Mammary epithelial cell (primary cell): ENCODE results near the gene ZXDC.

Experiments used
- EZH2 ChIP-seq: IDR thresholded peaks from 2 replicates; pipeline ENCODE4 v1.6.1; 2012; ENCODE audit warnings: low read length, inconsistent platforms, borderline replicate concordance
- TF ChIP-seq, protein P1 (sequence below), 2 donors: IDR thresholded peaks in 1 of 2; conservative IDR thresholded peaks in 1 of 2; 2 replicates each; pipeline ENCODE4 v1.5.1; 2011 to 2012; ENCODE audit warnings: inconsistent platforms in 2 of 2, low read length in 2 of 2, mild to moderate bottlenecking in 2 of 2, control low read depth in 1 of 2, low read depth in 1 of 2; ENCODE audit not compliant: insufficient read depth in 1 of 2; ENCODE audit errors: extremely low read depth in 1 of 2

DNA sequence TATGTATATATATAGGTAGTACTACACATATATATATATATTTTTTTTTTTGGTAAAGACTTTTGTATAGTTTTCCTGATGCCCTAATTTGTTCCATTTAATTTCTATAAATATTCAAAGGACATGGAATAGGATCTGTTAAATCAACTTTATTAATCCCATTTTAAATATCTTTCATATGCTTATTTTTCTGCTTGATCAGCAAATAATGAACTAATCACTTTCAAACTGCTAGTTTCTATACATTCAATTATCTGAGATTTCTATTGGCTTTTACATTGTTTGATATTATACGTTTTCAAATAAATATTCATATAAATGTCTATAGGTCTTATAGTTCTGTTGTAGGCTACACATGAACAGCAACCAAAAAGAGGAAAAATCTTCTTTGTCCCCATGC, 21.7 kb downstream of the ZXDC start:
- TF ChIP-seq, protein P1, sequence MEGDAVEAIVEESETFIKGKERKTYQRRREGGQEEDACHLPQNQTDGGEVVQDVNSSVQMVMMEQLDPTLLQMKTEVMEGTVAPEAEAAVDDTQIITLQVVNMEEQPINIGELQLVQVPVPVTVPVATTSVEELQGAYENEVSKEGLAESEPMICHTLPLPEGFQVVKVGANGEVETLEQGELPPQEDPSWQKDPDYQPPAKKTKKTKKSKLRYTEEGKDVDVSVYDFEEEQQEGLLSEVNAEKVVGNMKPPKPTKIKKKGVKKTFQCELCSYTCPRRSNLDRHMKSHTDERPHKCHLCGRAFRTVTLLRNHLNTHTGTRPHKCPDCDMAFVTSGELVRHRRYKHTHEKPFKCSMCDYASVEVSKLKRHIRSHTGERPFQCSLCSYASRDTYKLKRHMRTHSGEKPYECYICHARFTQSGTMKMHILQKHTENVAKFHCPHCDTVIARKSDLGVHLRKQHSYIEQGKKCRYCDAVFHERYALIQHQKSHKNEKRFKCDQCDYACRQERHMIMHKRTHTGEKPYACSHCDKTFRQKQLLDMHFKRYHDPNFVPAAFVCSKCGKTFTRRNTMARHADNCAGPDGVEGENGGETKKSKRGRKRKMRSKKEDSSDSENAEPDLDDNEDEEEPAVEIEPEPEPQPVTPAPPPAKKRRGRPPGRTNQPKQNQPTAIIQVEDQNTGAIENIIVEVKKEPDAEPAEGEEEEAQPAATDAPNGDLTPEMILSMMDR (conservative IDR thresholded peaks at IDR 0.05 in 1 of 2, IDR thresholded peaks at IDR 0.05 in 1 of 2; ENCODE audit: extremely low read depth in 1 of 2, insufficient read depth in 1 of 2, low read depth in 1 of 2, low read length in 2 of 2) = no peak
- no peak for TF ChIP-seq EZH2
